Upper lobe of left lung (tissue), 4 donors: ENCODE results near the gene STON2.

Experiments used
- POLR2A ChIP-seq, 4 donors: fragments of 450-650 bp; IDR thresholded peaks; one replicate each; pipeline ENCODE4 v1.5.1; 2016 to 2017; ENCODE audit warnings: antibody characterized with exemption in 4 of 4, mild to moderate bottlenecking in 2 of 4
- POLR2AphosphoS5 ChIP-seq, 2 donors: sonication (generic); formaldehyde crosslinking; IDR thresholded peaks; one replicate each; pipeline ENCODE4 v1.5.1; 2017; ENCODE audit warnings: antibody characterized with exemption in 2 of 2
- TF ChIP-seq, protein P1 (sequence below), 6 experiments: fragments of 450-650 bp in 4 of 6; fragments of 200-600 bp in 2 of 6; sonication (generic) in 2 of 6; IDR thresholded peaks; one replicate each; pipeline ENCODE4 v1.5.1; 2016 to 2019; ENCODE audit warnings: antibody characterized with exemption in 6 of 6

DNA sequence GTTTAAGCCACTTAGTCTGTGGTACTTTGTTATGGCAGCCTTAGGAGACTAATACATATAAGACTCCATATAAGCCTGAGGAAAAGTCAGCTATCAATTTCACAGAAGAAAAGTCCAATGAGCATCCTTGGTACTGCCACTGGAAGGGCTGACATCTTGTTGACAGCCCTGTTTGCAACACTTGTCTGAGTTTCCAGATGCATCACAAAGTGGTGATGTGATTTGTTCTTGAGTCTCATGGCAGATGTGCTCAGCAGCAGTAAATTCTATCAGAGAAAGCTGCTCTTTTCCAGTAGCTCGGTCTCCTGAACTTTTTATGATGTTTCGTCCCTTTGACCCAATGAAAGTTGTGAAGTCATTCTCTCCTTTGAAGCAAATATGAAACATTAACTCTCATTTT is 54.3 kb downstream of the STON2 start:
- TF ChIP-seq, protein P1, sequence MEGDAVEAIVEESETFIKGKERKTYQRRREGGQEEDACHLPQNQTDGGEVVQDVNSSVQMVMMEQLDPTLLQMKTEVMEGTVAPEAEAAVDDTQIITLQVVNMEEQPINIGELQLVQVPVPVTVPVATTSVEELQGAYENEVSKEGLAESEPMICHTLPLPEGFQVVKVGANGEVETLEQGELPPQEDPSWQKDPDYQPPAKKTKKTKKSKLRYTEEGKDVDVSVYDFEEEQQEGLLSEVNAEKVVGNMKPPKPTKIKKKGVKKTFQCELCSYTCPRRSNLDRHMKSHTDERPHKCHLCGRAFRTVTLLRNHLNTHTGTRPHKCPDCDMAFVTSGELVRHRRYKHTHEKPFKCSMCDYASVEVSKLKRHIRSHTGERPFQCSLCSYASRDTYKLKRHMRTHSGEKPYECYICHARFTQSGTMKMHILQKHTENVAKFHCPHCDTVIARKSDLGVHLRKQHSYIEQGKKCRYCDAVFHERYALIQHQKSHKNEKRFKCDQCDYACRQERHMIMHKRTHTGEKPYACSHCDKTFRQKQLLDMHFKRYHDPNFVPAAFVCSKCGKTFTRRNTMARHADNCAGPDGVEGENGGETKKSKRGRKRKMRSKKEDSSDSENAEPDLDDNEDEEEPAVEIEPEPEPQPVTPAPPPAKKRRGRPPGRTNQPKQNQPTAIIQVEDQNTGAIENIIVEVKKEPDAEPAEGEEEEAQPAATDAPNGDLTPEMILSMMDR (IDR thresholded peaks at IDR 0.05): no peak
- TF ChIP-seq POLR2AphosphoS5 (IDR thresholded peaks at IDR 0.05) (no peak), POLR2A (IDR thresholded peaks at IDR 0.05) (no peak)
